ENCODE results near the gene NOG.

NOG gene

GRCh38 chr17:56638591-56639051 is 45.1 kb downstream of the NOG start:
- no peak for DNase-seq

DNA sequence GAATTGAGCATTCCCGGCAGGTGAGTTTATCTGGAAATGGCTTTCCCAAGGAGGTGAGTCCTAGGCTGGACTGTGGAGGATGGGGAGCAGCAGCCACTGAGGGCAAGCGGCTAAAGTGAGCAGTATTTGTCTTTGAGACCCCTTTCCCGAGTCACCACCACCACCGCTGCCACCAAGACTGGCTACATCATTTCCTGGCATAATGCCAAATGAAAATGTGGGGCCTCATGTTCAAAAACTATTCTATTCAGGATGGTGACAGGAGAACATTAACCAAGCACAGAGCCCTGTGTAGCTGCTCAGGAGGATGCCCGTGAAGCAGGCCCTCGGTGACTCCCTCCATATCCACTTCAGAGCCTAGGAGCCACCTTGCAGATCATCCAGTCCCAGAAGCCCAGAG is 46.0 kb downstream of the NOG start:
- no peak for DNase-seq

DNA sequence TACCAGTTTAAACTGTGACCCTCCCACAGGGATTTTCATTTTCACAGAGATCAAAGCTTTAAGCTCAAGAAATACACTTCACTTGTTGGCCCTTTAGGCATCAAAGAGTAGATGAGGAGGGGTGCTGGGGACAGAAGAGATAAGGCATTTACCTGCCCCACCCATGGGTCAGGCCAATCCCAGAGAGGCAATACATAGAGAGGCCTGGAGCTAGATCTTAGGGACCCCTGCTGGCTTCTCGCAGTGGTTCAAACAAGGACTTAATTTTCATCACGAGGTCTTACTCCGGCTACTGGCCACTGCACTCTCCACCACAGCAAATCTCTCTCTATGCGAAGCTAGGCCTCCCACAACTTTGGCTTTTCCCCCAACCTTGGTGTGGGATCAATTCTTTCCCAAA is 46.6 kb downstream of the NOG start:
- DNase-seq, result no peak

- DNase-seq, result no peak
These were observed 47.9 kb downstream of the NOG start for GRCh38 chr17:56641373-56641772.

GRCh38 chr17:56641894-56642293 is 48.4 kb downstream of the NOG start:
- no peak for DNase-seq

GRCh38 chr17:56642424-56642823 is 48.9 kb downstream of the NOG start:
- no peak for DNase-seq

Measured in CD4-positive, alpha-beta T cell treated with Interferon alpha-2 for 1 hour (primary cell).